Left lung (tissue), 10 donors: ENCODE measurements around the gene TRAPPC2L. TPM values are rescaled to one million over a fixed set of nuclear protein-coding genes. Genes with fewer than 3 reads are reported as not detected.

ENCODE experiments used
- ATAC-seq: fragments of 200-7000 bp; cut with Tn5 transposase; one replicate; pipeline ENCODE4 v1.9.1; 2020; ENCODE audit warnings: moderate library complexity
- DNase-seq, 4 donors: peaks; one replicate each; pipeline ENCODE4 v3.0.0-alpha.2; 2013 to 2020
- H3K27ac ChIP-seq, 2 donors: fragments of 200-600 bp; sonication (generic) in 1 of 2; one replicate each; pipeline versions ENCODE4 v1.5.0 to v1.8.0; 2020 to 2021
- H3K27me3 ChIP-seq, 2 donors: fragments of 200-600 bp; sonication (generic) in 1 of 2; one replicate each; pipeline versions ENCODE4 v1.5.0 to v1.8.0; 2020 to 2021
- H3K36me3 ChIP-seq, 2 donors: fragments of 200-600 bp; sonication (generic) in 1 of 2; one replicate each; pipeline versions ENCODE4 v1.5.0 to v1.8.0; 2020 to 2021
- H3K4me1 ChIP-seq, 2 donors: fragments of 200-600 bp; one replicate each; pipeline ENCODE4 v1.8.0; 2021
- H3K4me3 ChIP-seq, 2 donors: fragments of 200-600 bp; sonication (generic) in 1 of 2; one replicate each; pipeline versions ENCODE4 v1.5.0 to v1.8.0; 2020 to 2021; ENCODE audit warnings: mild to moderate bottlenecking in 1 of 2
- H3K9me3 ChIP-seq, 2 donors: fragments of 200-600 bp; sonication (generic) in 1 of 2; one replicate each; pipeline versions ENCODE4 v1.5.0 to v1.8.0; 2020 to 2021
- CTCF ChIP-seq, 2 donors: fragments of 200-600 bp; sonication (generic) in 1 of 2; IDR thresholded peaks; one replicate each; pipeline versions ENCODE4 v1.5.0 to v1.8.0; 2021; ENCODE audit warnings: antibody characterized with exemption in 2 of 2
- intact Hi-C, 2 donors: fragments of 100-400 bp; cut with DNase I; formaldehyde crosslinking; loops; one replicate each; pipeline versions ENCODE4 v1.11.2 to v1.14.2; 2022
- polyA plus RNA-seq, 6 donors: library from polyadenylated mRNA; unstranded; fragments of 120-200 nt; gene quantifications; one replicate each; pipeline ENCODE4 v1.2.1, GENCODE V29; 2013; ENCODE audit not compliant: insufficient read length in 6 of 6
- total RNA-seq, 2 donors: library from RNA; stranded (reverse); fragmentation: NEBNext Ultra II Directional; extraction: Animal tissue kit (Norgen Biotek cat#: 25700); gene quantifications; one replicate each; pipeline ENCODE4 v1.2.1, GENCODE V29; 2021
- donor health status: DM: no; HTN: yes; CAD: no.
- donor health status: DM: no; HTN: no; CAD: no.

TRAPPC2L gene
- total and polyA plus RNA-seq, 8 donors: 47.3 to 74.4 (median 69.4) TPM

- Histone ChIP-seq H3K4me1 (peaks cover 11 to 36% of the 10 kb centered on the region in 2 donors), H3K9me3 (no peaks in the 10 kb centered on the region), H3K4me3 (peak within 1 kb of the TSS; percentile 82 to 91), H3K27ac (peak within 1 kb of the TSS; percentile 88 to 94), H3K27me3 (no peaks in the 10 kb centered on the region), H3K36me3 (peaks cover 0 to 36% of the 10 kb centered on the region in 2 donors)
- peak; percentile 90 to 99 (median 96) for DNase-seq
- intact Hi-C loops: no loop called here
- peak; percentile 92 for ATAC-seq
- TF ChIP-seq CTCF (IDR thresholded peaks at IDR 0.05): peak in 1 of 2 donors; percentile 38
These were observed 45.0 kb upstream of the TRAPPC2L start, which contains the start of gene APRT for GRCh38 chr16:88811769-88812512. Gene APRT, minus strand, starts transcription at chr16:88811928. Its CDS starts 29 bp downstream, at chr16:88811899.

GRCh38 chr16:88812513-88813268 is 44.2 kb upstream of the TRAPPC2L start:
- intact Hi-C loops: no loop called here
- Histone ChIP-seq H3K27ac (peak overlapping the region; percentile 88 to 94), H3K36me3 (peaks cover 0 to 38% of the 10 kb centered on the region in 2 donors), H3K4me1 (peaks cover 11 to 36% of the 10 kb centered on the region in 2 donors), H3K4me3 (peak overlapping the region; percentile 82 to 91), H3K9me3 (no peaks in the 10 kb centered on the region), H3K27me3 (no peaks in the 10 kb centered on the region)
- ATAC-seq: peak; percentile 3
- no peak for TF ChIP-seq CTCF (IDR thresholded peaks at IDR 0.05)
- DNase-seq: peak in 2 of 4 donors; percentile 61 to 83

GRCh38 chr16:88813269-88814143 is 43.4 kb upstream of the TRAPPC2L start:
- ATAC-seq (no peak), DNase-seq (no peak)
- H3K4me3 ChIP-seq: no peak overlapping the region
- peaks cover 0 to 34% of the 10 kb centered on the region in 2 donors for H3K36me3 ChIP-seq
- H3K4me1 ChIP-seq: peaks cover 11 to 36% of the 10 kb centered on the region in 2 donors
- H3K27me3 ChIP-seq: no peaks in the 10 kb centered on the region
- peak overlapping the region in 1 of 2 donors; percentile 94 for H3K27ac ChIP-seq
- intact Hi-C loops: no loop called here
- H3K9me3 ChIP-seq: no peaks in the 10 kb centered on the region
- no peak for TF ChIP-seq CTCF (IDR thresholded peaks at IDR 0.05)

GRCh38 chr16:88814144-88814502 is 42.8 kb upstream of the TRAPPC2L start:
- intact Hi-C loops: no loop called here
- no peak for TF ChIP-seq CTCF (IDR thresholded peaks at IDR 0.05)
- H3K4me1 ChIP-seq: peaks cover 11 to 36% of the 10 kb centered on the region in 2 donors
- H3K27me3 ChIP-seq: no peaks in the 10 kb centered on the region
- no peak overlapping the region for H3K4me3 ChIP-seq
- H3K27ac ChIP-seq: no peak overlapping the region
- DNase-seq (no peak), ATAC-seq (no peak)
- H3K9me3 ChIP-seq: no peaks in the 10 kb centered on the region
- H3K36me3 ChIP-seq: peaks cover 0 to 27% of the 10 kb centered on the region in 2 donors
